Fibroblast of lung (primary cell): ENCODE measurements around the gene DESI1.

Experiments
- EZH2 ChIP-seq: IDR thresholded peaks from 2 replicates; pipeline ENCODE4 v1.5.1; 2012; ENCODE audit warnings: low read length, control low read depth, mild to moderate bottlenecking; ENCODE audit errors: missing control alignments
- TF ChIP-seq, protein P1 (sequence below), 2 donors: IDR thresholded peaks in 1 of 2; conservative IDR thresholded peaks in 1 of 2; 1 replicate in 1 of 2; 2 replicates in 1 of 2; pipeline ENCODE4 v1.5.1; 2011 to 2012; ENCODE audit warnings: low read length in 2 of 2, control low read depth in 1 of 2, inconsistent platforms in 1 of 2, low read depth in 1 of 2, mild to moderate bottlenecking in 1 of 2

DNA sequence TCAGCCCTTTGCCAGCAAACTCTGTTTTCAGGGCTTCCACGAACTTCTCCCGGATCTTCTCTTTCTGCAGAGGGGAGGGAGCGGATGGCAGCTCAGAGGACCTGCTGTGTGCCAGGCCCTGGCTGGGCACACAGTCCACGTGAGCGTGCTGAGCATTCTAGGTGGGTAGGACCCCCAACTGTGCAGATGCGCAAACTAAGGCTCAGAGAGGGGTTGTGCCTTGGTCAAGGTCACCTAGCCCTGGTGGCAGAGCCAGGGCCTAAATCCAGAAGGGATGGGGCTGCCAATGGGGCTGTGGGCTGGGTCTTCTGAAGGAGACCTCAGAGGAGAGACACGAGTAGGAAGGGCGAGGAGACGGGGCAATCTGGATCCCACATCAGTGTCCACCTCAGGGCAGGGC, 42.0 kb downstream of the DESI1 start:
- TF ChIP-seq, protein P1, sequence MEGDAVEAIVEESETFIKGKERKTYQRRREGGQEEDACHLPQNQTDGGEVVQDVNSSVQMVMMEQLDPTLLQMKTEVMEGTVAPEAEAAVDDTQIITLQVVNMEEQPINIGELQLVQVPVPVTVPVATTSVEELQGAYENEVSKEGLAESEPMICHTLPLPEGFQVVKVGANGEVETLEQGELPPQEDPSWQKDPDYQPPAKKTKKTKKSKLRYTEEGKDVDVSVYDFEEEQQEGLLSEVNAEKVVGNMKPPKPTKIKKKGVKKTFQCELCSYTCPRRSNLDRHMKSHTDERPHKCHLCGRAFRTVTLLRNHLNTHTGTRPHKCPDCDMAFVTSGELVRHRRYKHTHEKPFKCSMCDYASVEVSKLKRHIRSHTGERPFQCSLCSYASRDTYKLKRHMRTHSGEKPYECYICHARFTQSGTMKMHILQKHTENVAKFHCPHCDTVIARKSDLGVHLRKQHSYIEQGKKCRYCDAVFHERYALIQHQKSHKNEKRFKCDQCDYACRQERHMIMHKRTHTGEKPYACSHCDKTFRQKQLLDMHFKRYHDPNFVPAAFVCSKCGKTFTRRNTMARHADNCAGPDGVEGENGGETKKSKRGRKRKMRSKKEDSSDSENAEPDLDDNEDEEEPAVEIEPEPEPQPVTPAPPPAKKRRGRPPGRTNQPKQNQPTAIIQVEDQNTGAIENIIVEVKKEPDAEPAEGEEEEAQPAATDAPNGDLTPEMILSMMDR (conservative IDR thresholded peaks at IDR 0.05 in 1 of 2, IDR thresholded peaks at IDR 0.05 in 1 of 2; ENCODE audit: low read depth in 1 of 2, low read length in 2 of 2) = no peak
- no peak for TF ChIP-seq EZH2
